HG03342 (cell line): ENCODE measurements around the gene CBARP.
A peak's percentile ranks its signal among the peaks of the same experiment; 100 is the strongest.

Source experiments
- ATAC-seq: cut with Tn5 transposase; IDR thresholded peaks from one replicate; pipeline ENCODE4 v1.9.1; 2021; ENCODE audit warnings: mild to moderate bottlenecking, moderate library complexity; ENCODE audit not compliant: unreplicated experiment

CBARP gene

GRCh38 chr19:1266129-1266915 is 28.5 kb upstream of the CBARP start:
- ATAC-seq: peak; percentile 25

GRCh38 chr19:1265615-1266128 is 27.9 kb upstream of the CBARP start:
- ATAC-seq: no peak

GRCh38 chr19:1264801-1265614 is 27.2 kb upstream of the CBARP start:
- no peak for ATAC-seq

- ATAC-seq: no peak
Observed at GRCh38 chr19:1263188-1263587, 25.4 kb upstream of the CBARP start.

GRCh38 chr19:1262623-1263123 is 24.9 kb upstream of the CBARP start:
- ATAC-seq: no peak

- no peak for ATAC-seq
Observed at GRCh38 chr19:1261798-1262622, 24.2 kb upstream of the CBARP start.

GRCh38 chr19:1261538-1261797 is 23.7 kb upstream of the CBARP start:
- ATAC-seq: no peak

GRCh38 chr19:1260749-1261537 is 23.1 kb upstream of the CBARP start:
- peak; percentile 50 for ATAC-seq

GRCh38 chr19:1259876-1260748 is 22.3 kb upstream of the CBARP start:
- ATAC-seq: peak; percentile 12

- ATAC-seq: peak; percentile 31
Observed at GRCh38 chr19:1259206-1259875, 21.5 kb upstream of the CBARP start.

GRCh38 chr19:1258707-1259205 is 21.0 kb upstream of the CBARP start:
- ATAC-seq: no peak

- ATAC-seq: no peak
Observed at GRCh38 chr19:1258163-1258492, 20.3 kb upstream of the CBARP start.

- ATAC-seq: no peak
Observed at GRCh38 chr19:1257475-1258162, 19.8 kb upstream of the CBARP start.

- ATAC-seq: no peak
Observed at GRCh38 chr19:1256646-1257474, 19.1 kb upstream of the CBARP start.

GRCh38 chr19:1255186-1256161 is 17.7 kb upstream of the CBARP start:
- ATAC-seq: no peak

GRCh38 chr19:1254530-1255185 is 16.9 kb upstream of the CBARP start:
- ATAC-seq: no peak
